Chondrocyte (in vitro differentiated cells): Measurements from ENCODE around the gene PHLPP1. TPM values are rescaled to one million over a fixed set of nuclear protein-coding genes. Genes with fewer than 3 reads are reported as not detected.
"Not testable (repeated sequence)": the region's sequence is repeated elsewhere in the genome, so short reads cannot be mapped to it uniquely, and the experiment has no call there.

Experiments
- DNase-seq: peaks from one replicate; pipeline ENCODE4 v3.0.0; 2021; ENCODE audit warnings: mixed read lengths, low spot score
- H3K27ac Mint-ChIP-seq: one replicate; pipeline ENCODE4 v1.8.0; 2021; ENCODE audit warnings: mild to moderate bottlenecking, moderate library complexity, mixed read lengths; ENCODE audit not compliant: unreplicated experiment
- H3K27me3 Mint-ChIP-seq: 2 replicates; pipeline ENCODE4 v1.8.0; 2021; ENCODE audit warnings: low read depth, mixed read lengths
- H3K36me3 Mint-ChIP-seq: 2 replicates; pipeline ENCODE4 v1.8.0; 2021; ENCODE audit warnings: low read depth, mixed read lengths
- H3K4me1 Mint-ChIP-seq: 2 replicates; pipeline ENCODE4 v1.8.0; 2021; ENCODE audit warnings: low read depth, mild to moderate bottlenecking, mixed read lengths
- H3K4me3 Mint-ChIP-seq: one replicate; pipeline ENCODE4 v1.8.0; 2021; ENCODE audit warnings: mild to moderate bottlenecking, moderate library complexity, mixed read lengths; ENCODE audit not compliant: unreplicated experiment
- H3K9me3 Mint-ChIP-seq: 2 replicates; pipeline ENCODE4 v1.8.0; 2021; ENCODE audit warnings: low read depth, mixed read lengths
- CTCF ChIP-seq: fragments of 200-600 bp; sonication (generic); IDR thresholded peaks from 2 replicates; pipeline ENCODE4 v1.5.0; 2021; ENCODE audit warnings: antibody characterized with exemption, mild to moderate bottlenecking, moderate library complexity
- total RNA-seq: library from RNA; stranded (reverse); gene quantifications from 3 replicates; pipeline ENCODE4 v1.2.1, GENCODE V29; 2021

PHLPP1 gene
- total RNA-seq, 1 donor from 2014 or later = 10.4 TPM

DNA sequence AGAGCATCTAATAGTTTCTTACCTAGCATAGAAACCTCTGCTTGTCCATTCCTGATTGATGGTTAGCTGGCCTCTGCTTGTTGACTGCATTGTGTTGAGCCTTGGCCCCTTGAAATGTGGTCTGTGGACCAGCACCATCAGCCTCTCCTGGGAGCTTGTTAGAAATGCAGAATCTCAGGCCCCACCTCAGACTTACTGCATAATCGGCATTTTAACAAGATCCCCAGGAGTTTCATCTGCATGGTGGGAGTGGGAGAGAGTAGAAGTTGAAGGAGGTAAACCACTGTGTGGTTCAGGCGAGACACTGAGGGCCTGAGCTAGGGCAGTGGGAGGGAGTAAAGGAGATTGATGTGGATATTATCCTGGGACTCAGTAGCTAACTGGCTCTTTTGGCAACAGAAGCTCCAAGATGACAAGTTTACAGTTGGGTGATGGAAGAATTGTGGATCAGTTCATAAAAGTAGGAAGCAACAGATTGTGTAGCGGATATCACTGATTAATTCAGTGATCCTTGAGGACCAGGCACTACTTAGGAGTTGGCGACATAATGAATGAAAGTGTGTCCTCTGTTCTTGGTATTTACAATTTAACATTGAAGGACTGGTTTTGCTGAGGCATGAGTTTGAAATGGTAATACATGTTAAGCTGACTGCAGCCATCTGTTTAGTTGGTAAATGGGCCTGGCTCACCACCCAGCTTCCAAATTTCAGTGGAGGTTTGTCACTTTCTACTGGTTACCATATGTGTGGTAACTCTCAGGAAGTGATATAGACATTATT is 20.9 kb downstream of the PHLPP1 start:
- peaks cover 18% of the 10 kb centered on the region for H3K9me3 Mint-ChIP-seq
- peaks cover 4% of the 10 kb centered on the region for H3K4me1 Mint-ChIP-seq
- H3K4me3 Mint-ChIP-seq = no peak overlapping the region
- peaks cover 7% of the 10 kb centered on the region for H3K36me3 Mint-ChIP-seq
- TF ChIP-seq CTCF = no peak
- no peaks in the 10 kb centered on the region for H3K27me3 Mint-ChIP-seq
- no peak overlapping the region for H3K27ac Mint-ChIP-seq
- DNase-seq = no peak

DNA sequence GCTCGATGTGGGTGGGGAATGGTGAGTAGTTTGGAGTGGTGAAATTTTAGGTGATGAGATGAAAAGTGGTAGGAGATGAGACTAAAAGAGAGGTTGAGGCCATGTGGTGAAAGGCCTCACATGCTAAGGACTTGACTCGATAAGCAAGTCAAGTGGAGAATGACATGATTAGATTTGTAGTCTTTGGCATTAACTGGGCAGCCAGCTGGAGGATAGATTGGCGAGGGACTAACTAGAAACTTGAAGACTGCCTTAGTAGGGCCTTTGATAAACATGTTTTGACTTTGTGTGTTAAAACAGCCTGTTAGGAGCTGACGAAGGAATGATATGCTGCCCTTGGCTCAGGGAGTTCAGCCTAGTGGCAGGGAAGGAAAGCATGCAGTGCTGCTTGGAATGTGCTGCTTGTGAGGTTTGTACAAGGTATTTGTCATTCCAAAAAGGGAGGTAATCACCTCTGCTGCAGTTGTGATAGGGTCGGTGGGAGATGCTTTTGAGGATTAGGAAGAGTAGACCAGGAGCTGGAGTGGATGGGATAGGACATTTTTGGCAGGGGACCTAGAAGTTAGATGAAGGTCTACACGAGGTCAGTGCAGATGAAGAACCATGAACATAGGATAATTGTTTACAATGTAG is 22.0 kb downstream of the PHLPP1 start:
- Mint-ChIP-seq H3K4me1 (peaks cover 9% of the 10 kb centered on the region), H3K9me3 (peaks cover 7% of the 10 kb centered on the region), H3K27ac (no peak overlapping the region), H3K36me3 (peaks cover 1% of the 10 kb centered on the region), H3K4me3 (no peak overlapping the region), H3K27me3 (no peaks in the 10 kb centered on the region)
- no peak for TF ChIP-seq CTCF
- DNase-seq = no peak

- no peaks in the 10 kb centered on the region for H3K9me3 Mint-ChIP-seq
- H3K27ac Mint-ChIP-seq = no peak overlapping the region
- peaks cover 10% of the 10 kb centered on the region for H3K4me1 Mint-ChIP-seq
Observed at GRCh38 chr18:62738639-62739038, 23.3 kb downstream of the PHLPP1 start.

GRCh38 chr18:62739911-62740310 is 24.6 kb downstream of the PHLPP1 start:
- no peaks in the 10 kb centered on the region for H3K36me3 Mint-ChIP-seq
- peaks cover 23% of the 10 kb centered on the region for H3K4me1 Mint-ChIP-seq
- H3K4me3 Mint-ChIP-seq = no peak overlapping the region
- no peaks in the 10 kb centered on the region for H3K27me3 Mint-ChIP-seq
- H3K9me3 Mint-ChIP-seq = no peaks in the 10 kb centered on the region
- TF ChIP-seq CTCF = no peak
- no peak overlapping the region for H3K27ac Mint-ChIP-seq
- DNase-seq = no peak

More at GRCh38 chr18:62738639-62739038, 23.3 kb downstream of the PHLPP1 start:
- H3K36me3 Mint-ChIP-seq = no peaks in the 10 kb centered on the region
- no peaks in the 10 kb centered on the region for H3K27me3 Mint-ChIP-seq
- no peak for TF ChIP-seq CTCF
- no peak overlapping the region for H3K4me3 Mint-ChIP-seq
- DNase-seq = no peak

DNA sequence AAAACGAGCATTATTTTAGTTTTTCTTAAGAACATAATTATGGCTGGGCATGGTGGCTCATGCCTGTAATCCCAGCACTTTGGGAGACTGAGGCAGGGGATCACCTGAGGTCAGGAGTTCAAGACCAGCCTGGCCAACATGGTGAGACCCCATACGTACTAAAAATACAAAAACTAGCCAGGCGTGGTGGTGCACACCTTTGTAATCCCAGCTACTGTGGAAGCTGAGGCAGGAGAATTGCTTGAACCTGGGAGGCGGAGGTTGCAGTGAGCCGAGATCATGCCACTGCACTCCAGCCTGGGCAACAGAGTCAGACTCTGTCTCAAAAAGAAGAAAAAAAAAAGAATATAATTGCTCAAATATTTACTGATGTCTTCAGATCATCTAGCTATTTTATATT is 25.3 kb downstream of the PHLPP1 start:
- H3K27ac Mint-ChIP-seq, H3K9me3 Mint-ChIP-seq, H3K27me3 Mint-ChIP-seq, DNase-seq, H3K4me3 Mint-ChIP-seq, H3K36me3 Mint-ChIP-seq: not testable (repeated sequence)
- peaks cover 30% of the 10 kb centered on the region for H3K4me1 Mint-ChIP-seq
